Measurements from ENCODE around the gene EDC3. TPM values are rescaled to one million over a fixed set of nuclear protein-coding genes. Genes with fewer than 3 reads are reported as not detected.

EDC3 gene
- total RNA-seq, 1 donor from 2014 or later: 9.5 TPM

DNA sequence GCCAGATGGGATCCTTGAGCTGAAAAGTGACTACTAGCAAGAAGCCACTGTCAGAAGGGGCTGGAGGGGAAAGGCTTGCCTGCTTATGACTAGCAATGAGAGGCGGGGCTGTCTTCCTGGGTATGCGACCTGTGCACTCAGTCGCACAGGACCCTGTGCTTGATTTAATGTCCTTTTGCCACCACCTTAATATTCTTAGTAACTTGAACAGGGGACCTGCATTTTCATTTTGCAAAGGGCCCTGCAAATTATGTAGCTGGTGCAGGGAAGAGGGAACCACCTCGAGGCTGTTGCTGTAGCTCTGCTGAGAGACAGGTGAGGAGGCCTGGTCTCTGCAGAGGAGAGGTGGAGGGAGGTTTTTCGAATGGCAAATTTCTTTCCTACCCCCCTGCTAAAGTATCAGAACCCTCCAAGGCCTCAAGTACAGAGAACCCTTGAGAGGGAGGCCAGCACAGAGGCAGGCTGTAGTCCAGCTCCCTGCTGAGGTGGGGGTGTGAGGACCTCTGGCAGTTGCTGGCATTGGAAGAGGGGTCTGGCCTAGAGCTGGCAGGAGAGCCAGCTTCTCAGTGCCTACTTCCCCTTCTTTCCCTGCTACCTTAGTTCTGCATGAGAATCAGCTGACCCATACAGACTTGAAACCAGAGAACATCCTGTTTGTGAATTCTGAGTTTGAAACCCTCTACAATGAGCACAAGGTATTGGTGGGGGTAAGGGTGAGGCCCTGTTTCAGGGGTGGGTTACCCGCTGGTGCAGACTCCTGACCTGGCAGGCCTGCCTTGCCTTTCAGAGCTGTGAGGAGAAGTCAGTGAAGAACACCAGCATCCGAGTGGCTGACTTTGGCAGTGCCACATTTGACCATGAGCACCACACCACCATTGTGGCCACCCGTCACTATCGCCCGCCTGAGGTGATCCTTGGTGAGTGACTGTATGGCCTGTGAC, 68.8 kb downstream of the EDC3 start:
- no peak for DNase-seq (ENCODE audit: low read depth)

DNA sequence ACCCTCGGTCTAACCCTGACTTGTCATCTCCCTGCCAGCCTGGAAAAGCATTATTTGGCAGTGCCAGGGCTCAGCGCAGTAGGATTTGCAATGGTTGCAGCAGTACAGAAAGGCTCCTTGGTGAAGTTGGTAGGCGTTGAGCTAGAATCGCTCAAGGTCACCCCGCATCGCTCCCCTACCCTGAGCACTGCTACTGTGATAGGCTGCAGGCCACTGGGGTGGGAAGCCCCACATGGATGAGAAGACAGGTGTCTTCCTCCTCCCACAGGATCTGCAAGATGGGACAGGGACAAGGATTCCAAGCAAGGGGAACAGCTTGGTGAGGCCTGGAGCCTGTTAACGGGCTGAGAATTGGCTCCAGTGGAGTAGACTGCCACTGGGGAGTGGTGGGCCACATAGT, 69.5 kb downstream of the EDC3 start:
- no peak for DNase-seq (ENCODE audit: low read depth)

DNA sequence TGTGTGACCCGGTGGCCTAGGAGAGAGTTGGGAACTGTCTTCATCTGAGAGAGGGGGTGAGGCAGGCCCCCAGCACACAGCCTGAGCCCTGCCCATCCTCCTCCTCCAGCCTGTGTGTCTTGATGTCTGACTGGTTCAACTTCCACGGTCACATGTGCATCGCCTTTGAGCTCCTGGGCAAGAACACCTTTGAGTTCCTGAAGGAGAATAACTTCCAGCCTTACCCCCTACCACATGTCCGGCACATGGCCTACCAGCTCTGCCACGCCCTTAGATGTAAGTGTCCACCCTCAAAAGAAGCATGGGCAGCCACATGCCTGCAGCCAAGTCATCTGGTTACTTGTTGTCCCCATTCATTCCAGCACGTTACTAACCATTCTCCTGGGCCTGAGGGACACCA, 70.1 kb downstream of the EDC3 start:
- no peak for DNase-seq (ENCODE audit: low read depth)

DNA sequence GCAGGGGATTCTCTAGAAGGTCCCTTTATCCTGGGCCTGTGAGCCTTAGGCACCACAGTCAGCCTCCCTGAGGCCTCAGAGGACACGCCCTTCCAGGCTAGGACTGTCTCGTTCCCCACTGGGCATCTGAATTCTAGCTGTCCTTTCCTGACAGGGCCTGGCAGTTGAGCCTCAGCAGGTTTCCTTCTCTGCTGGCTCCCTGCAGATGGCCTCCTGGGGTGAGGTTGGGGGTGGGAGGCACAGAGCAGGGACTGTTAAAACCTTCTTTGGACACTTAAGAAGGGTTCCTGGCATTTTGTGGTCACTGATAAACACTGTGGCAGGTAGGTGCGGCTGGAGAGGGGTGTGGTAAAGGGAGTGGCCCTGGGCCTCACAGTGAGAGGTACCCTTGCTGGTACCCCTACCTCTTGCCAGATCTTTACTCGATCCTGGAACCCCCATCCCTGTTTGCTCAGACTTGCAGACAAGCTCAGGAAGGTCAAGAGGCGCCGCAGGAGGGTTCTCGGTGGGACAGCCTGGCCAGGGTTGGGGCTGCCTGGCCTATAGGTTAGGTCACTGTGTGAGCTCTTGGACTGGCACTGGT, 71.7 kb downstream of the EDC3 start:
- no peak for DNase-seq (ENCODE audit: low read depth)

GRCh38 chr15:74622758-74623157, 73.1 kb downstream of the EDC3 start:
- DNase-seq (ENCODE audit: low read depth): no peak

- no peak for DNase-seq (ENCODE audit: low read depth)
Observed at GRCh38 chr15:74621936-74622335, 73.9 kb downstream of the EDC3 start.

- DNase-seq (ENCODE audit: low read depth): no peak
Observed at GRCh38 chr15:74621546-74621920, 74.3 kb downstream of the EDC3 start.

- DNase-seq (ENCODE audit: low read depth): peak; percentile 67
Observed at GRCh38 chr15:74620636-74621545, 74.9 kb downstream of the EDC3 start.

GRCh38 chr15:74619916-74620635, 75.7 kb downstream of the EDC3 start:
- DNase-seq (ENCODE audit: low read depth): no peak

GRCh38 chr15:74618841-74619596, 76.8 kb downstream of the EDC3 start:
- no peak for DNase-seq (ENCODE audit: low read depth)

- DNase-seq (ENCODE audit: low read depth): no peak
Observed at GRCh38 chr15:74616996-74617395, 78.8 kb downstream of the EDC3 start.

- DNase-seq (ENCODE audit: low read depth): peak; percentile 78
Observed at GRCh38 chr15:74616366-74616939, 79.4 kb downstream of the EDC3 start.

DNA sequence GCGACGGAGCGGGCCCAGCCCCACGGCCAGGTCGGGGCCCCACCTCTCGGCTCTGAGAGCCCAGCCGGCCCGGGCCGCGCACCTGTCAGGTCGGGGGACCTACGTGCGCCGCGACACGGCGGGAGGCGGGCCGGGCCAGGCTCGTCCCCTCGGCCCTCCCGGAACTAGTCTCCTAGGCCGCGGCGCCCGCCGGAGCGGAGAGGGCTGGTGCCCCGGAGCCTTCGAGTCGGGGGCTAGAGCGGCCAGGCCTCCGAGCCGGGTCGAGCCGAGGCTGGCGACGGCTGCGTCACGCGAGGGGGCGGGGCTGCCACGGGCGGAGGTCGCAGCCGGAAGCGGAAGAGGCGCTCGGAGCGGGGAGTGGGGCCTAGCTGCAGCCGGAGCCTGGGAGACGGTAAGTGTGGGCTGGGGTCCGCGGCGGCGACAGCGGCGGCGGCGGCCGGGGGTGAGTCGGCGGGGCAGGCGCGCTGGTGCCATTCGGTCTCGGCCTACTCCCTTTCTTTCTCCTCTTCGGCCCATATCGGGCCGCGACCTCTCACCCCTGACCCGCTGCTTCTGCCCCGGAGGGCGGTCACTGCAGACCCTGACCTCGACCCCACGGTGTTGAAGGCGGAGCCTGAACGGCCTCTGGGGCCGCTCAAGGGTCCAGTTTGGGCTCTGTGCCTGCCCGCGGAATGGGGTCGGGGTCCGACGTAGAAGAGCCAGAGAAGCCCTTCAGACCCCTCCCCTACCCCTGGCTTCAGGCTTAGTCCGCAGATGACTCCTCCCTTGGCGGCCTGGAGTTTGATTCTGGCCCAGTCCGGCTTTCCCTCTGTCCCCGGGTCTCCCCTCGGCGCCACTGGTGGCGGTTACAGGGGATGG, 80.1 kb downstream of the EDC3 start, which contains the start of gene CLK3:
Gene CLK3, plus strand, starts transcription at position 329 of the 858 bp plus-strand sequence. CDS start 3,361 bp downstream, outside the sequence.
- peak; percentile 95 for DNase-seq (ENCODE audit: low read depth)

DNA sequence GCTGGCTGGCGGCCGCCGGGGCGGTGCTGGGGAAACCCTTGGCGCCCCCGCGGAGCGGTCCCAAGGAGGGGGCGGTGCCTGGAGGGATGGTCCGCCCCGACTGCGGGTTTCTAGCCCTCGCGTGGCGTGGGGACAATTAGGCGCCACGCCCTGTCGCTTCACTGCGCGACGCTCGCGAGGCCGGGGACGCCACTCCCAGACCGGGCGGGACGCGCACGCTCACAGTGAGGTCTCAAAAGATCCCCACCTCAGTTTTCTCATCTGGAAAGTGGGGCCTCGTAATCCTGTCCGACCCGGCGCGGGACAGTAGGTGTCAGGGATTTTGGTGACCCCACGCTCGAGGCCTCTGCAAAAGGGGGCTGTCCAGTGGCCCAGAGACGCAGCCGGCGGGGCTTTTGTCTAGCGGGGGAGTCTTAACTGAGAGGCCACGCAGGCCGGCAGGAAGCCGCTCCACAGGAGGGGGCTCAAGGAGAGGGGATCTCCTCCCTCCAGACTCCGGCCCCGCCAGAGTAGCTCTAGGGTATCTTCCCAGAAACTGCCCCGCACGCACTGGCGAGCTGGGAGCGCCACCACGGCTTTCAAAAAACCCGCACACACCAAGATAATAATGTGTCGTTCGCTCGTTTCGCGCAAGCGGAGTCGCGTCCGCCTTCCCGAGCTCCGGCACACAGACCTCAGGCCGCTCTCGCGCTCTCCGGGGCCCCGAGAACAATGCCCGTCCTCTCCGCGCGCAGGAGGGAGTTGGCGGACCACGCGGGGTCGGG, 80.9 kb downstream of the EDC3 start:
- DNase-seq (ENCODE audit: low read depth): peak; percentile 83

DNA sequence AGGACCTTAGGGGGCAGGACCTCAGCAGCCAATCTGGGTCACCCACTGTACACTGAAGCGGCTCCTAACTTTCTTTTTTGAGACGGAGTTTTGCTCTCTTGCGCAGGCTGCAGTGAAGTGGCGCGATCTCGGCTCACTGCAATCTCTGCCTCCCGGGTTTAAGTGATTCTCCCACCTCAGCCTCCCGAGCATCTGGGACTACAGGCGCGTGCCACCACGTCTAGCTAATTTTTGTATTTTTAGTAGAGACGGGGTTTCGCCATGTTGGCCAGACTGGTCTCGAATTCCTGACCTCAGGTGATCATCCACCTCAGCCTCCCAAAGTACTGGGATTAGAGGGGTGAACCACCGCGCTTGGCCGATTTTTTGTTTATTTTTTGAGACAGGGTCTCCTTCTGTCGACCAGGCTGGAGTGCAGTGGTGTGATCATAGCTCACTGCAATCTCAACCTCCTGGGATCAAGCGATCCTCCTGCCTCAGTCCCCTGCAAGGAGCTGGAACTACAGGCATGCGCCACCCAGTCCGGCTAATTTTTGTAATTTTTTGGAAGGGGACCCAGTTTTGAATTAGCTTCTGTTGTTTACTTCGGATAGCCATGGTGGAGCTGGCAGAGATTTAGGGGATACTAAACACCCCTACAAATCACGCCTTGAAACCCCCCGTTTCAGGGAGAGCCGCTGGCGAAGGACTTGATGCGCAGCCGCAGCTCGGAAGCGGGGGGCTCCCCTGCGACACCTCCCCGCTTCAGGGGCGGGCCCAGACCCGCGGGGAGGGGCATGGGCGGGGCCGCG, 81.7 kb downstream of the EDC3 start:
- DNase-seq (ENCODE audit: low read depth): no peak

GRCh38 chr15:74613089-74613952, 82.5 kb downstream of the EDC3 start:
- no peak for DNase-seq (ENCODE audit: low read depth)

Data from myocyte (in vitro differentiated cells).